GM18868 (cell line): ENCODE measurements around the gene SLC4A8.

Experiments used
- ATAC-seq: cut with Tn5 transposase; IDR thresholded peaks from one replicate; pipeline ENCODE4 v1.9.1; 2021; ENCODE audit warnings: mild to moderate bottlenecking, moderate library complexity; ENCODE audit not compliant: unreplicated experiment

SLC4A8 gene

GRCh38 chr12:51549637-51550036 lies 125.0 kb downstream of the SLC4A8 start:
- ATAC-seq: no peak
